Stimulated activated CD8-positive, alpha-beta memory T cell treated with anti-CD3 and anti-CD28 coated beads, Interleukin-12 subunit alpha, Interleukin-12 subunit beta, amount 100 ng/mL, for 1 hour (primary cell): ENCODE data around the gene APOF.
"Not testable (repeated sequence)": the region's sequence is repeated elsewhere in the genome, so short reads cannot be mapped to it uniquely, and the experiment has no call there.

Source experiments
- DNase-seq: peaks from one replicate; pipeline ENCODE4 v3.0.0-alpha.2; 2020; ENCODE audit warnings: low read depth

APOF gene

GRCh38 chr12:56332512-56333196, 30.0 kb downstream of the APOF start:
- DNase-seq = no peak

DNA sequence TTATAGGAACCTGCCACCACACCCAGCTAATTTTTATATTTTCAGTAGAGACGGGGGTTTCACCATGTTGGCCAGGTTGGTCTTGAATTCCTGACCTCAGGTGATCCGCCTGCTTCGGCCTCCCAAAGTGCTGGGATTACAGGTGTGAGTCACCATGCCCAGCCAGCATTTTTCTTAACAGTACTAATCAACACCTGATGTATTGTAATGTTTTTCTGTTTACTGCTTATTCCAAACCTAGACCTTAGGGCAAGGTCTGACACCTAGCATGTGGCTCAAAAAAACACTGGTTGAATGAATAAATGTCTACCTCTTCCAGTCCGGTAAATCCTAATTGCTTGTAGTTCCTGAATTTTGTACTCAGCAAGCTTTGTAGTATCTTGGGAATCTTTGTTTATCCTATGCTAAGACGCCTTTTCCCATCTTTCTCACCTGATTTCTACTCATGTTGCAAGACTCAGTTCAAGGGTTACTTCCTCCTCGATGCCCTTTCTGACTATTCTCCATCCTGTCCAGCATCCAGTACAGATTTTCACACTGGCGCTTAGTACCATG, 31.6 kb downstream of the APOF start:
- DNase-seq = no peak

GRCh38 chr12:56326533-56326932, 36.1 kb downstream of the APOF start:
- no peak for DNase-seq

DNA sequence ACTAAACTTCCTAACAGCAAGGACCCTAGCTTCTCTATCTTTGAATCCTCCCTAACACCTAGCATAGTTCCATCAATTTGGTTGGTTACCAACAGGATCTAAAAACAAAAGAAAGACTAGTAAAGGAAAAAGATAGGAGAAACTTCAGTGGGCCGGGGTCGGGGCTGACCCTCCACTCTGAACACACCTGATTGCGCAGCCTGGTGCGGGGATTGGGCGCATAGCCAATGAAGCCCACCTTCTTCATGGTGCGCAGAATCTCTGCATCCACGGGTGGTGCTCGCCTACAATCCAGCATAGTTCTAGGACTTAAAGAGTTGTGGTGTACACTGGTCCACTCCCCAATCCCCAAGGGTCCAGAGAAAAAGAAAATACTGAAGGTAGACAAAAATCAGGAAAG, 36.5 kb downstream of the APOF start:
- no peak for DNase-seq

GRCh38 chr12:56324206-56324605, 38.5 kb downstream of the APOF start:
- no peak for DNase-seq

DNA sequence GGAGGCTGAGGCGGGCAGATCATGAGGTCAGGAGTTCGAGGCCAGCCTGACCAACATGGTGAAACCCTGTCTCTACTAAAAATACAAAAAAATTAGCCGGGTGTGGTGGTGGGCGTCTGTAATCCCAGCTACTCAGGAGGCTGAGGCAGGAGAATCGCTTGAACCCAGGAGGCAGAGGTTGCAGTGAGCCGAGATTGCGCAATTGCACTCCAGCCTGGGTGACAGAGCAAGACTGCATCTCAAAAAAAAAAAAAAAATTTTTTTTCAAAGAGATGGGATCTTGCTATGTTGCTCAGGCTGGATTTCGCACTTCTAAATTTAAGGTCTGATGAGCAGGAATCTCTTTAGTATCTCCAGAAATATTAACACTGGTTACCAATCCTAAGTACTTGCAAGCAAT, 41.0 kb downstream of the APOF start:
- DNase-seq = not testable (repeated sequence)

DNA sequence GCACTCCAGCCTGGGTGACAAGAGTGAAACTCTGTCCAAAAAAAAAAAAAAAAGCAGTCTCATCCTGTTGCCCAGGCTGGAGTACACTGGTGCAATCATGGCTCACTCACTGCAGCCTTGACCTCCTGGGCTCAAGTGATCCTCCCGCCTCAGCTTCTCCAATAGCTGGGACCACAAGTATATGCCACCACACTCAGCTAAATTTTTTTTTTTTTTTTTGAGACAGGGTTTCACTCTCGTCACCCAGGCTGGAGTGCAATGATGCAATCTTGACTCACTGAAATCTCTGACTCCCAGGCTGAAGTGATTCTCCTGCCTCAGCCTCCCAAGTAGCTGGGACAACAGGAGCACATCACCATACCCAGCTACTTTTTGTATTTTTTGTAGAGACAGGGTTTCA, 41.6 kb downstream of the APOF start:
- DNase-seq = no peak

DNA sequence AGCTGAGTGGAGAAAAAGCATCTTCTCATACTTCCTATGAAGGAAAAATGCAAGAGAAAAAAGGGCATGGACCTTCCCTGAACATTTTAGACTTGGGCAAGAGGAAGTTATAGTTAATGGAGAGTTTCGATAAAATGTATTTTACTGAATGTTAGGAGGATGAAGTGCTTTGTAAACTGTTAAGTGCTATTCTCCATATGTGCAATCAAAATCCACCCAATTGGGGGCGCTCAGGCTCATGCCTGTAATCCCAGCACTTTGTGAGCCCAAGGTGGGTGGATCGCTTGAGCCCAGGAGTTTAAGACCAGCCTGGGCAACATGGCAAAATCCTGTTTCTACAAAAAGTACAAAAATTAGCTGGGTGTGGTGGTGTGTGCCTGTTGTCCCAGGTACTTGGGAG, 45.0 kb downstream of the APOF start:
- no peak for DNase-seq

DNA sequence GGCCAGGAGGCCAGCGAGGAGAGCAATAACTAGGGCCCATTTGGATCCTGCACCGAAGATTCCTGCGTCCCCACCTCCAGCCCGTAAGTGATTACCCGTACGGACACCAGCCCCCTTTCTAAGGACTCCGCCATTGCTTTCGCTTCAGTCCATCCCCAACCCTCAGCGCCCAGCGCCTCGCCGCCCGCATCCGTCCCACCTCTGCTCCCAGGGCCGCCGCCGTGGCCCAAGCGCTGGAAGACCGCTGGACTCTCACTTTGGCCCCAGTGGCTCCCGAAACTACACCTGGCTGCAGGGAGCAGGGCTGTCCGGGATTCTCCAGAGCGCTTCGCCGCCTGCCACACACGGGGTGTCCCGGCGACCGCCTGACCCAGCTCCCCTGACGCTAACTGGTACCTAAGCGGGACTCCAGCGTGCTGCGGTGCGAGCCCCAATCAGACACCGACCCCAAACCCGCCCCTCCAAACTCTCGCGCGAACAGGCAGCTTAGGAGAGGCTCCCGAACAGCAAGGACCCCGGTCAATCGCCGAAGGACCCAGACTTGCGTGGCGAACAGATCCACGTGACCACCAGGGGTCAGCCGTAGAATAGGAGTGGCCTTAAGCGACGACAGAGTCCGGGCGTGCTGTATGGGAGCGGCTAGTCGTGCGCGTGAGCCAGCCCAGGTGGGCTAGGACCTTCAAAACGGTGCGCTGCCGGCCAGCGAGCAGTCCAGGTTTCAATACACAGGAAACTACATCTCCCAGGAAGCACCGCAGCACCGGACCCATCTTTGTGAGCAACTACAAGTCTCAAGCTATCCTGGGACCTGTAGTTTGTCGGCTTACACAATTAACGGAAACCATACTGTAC, 46.8 kb downstream of the APOF start, which contains the start of gene CNPY2:
Gene CNPY2, minus strand, starts transcription at position 367 of the 852 bp plus-strand sequence. CDS start 771 bp downstream, outside the sequence.
- peak; percentile 87 for DNase-seq

DNA sequence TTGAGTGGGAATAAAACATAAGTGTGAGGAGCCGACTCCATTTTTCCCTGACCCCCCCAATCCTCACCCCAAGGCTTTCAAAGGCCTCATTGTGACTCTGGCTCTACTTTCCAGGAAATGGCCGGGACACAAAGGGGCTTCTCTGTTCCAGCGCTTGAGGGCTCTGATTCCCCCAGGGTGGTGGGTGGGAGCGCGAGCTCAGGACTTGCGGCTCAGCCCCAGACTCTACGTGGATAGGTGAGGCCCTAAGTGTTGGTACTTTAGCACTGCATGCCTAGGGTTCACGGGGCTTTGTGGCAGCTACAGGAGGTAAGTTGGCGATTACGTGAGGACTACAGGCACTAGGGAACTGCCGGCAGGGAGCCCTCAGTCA, 47.4 kb downstream of the APOF start:
- no peak for DNase-seq

DNA sequence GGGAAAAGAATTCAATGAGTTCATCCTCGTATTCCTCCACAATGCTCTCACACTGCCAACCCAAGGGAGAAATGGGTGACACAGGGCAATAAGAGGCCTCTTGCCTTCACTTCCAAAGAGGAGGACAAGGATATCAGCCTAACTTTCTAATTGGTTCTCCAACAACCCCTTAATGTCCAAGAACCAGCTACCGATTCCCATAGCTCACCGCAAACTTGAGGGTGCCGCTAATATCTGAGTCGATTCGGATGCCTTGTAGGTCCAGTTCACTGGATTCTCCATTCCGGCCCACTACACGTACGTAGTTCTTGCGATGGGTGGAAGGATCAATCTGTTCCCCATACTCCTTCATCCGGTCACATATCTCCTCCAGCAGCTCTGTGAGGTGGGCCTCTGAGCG, 51.7 kb downstream of the APOF start:
- no peak for DNase-seq
